HG03103 (cell line): Measurements from ENCODE around the gene MT4.

Experiments
- ATAC-seq: cut with Tn5 transposase; IDR thresholded peaks from one replicate; pipeline ENCODE4 v1.9.1; 2021; ENCODE audit warnings: low read depth; ENCODE audit not compliant: unreplicated experiment

MT4 gene

DNA sequence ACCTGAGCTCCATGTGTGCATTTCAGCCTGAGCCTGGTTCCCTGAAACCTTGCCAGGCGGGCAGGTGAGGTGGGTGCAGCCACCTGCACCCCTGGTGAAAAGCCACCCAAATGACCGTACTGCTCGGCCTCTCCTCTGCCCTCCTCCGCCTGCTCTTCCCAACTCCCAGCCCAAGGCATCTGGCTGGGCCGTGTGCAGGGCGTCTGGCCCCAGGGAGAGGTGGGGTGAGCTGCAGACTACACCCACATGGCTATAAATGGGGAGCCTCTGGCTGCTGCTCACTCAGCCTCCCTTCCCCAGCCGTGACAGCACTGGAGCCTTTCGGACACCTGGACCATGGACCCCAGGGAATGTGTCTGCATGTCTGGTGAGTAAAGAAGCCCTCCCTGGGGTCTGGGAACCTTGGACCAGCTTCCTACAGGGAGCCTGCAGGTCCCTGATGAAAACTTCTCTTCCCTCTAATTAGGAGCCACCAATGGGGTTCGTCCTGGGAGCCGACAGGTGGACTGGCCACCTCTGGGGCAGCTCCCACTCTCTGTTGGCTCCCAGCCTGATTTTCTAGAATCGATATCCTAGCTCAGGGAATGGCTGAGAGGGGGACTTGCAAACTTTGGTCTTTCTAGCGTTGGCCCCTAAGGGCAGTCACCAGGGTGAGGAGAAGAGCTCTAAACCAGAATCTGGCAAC lies at the start of gene MT4:
TSS of gene MT4 (plus strand) at position 281 of the 685 bp plus-strand sequence. CDS start at position 337, 56 bp downstream.
- no peak for ATAC-seq

DNA sequence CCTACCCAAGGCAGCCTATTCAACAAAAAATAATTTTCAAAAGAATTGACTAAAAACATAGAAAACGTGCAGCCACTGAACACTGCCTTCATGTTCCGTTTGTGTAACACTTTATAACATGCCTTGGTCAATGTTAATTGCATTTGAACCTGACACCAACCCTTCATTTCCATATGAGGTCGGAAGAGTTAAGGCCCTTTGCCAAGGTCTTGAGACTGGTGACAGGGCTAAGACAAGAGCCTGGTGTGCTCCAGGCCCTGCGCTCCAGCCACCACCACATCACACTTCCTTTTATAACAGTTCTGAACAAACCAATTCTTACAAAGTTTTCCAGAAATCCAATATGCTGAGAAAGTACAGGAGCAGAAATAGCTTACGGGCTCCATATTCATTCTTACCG lies 49.2 kb upstream of the MT4 start:
- ATAC-seq, result no peak

DNA sequence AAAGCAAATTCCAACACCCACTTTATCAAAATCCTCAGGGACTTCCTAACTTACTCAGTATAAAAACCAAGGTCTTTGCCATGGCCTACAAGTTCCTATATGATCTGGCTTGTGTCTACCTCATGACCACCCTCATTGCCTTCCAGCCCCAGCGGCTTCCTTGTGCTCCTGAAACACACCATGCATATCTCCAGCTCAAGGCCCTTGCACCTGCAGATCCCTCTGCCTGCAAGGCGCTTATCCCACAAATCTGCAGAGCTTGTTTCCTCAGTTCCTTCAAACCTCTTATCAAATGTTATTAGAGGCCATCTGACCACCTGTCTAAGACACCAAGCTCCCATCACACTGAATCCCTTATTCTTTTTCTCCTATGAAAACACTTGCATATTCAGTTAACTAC lies 47.7 kb upstream of the MT4 start:
- ATAC-seq, result no peak

DNA sequence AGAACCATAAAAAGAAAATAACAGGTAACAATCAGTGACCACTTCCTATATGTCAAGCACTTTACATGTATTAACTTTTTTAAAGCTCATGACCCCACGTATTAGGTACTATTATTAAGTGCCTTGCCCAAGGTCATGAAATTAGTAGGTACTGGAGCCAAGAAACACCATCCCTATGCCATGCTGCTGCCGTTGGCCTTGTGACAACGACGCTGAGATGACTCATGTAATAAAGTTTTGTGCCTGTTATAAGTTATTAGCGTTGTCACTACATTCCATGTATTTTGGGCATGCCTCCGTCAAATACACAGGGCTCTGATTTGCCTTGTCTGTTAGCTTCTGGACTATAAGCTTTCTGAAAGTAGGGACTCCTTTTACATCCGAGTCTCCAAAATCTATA lies 46.4 kb upstream of the MT4 start:
- ATAC-seq, result no peak

DNA sequence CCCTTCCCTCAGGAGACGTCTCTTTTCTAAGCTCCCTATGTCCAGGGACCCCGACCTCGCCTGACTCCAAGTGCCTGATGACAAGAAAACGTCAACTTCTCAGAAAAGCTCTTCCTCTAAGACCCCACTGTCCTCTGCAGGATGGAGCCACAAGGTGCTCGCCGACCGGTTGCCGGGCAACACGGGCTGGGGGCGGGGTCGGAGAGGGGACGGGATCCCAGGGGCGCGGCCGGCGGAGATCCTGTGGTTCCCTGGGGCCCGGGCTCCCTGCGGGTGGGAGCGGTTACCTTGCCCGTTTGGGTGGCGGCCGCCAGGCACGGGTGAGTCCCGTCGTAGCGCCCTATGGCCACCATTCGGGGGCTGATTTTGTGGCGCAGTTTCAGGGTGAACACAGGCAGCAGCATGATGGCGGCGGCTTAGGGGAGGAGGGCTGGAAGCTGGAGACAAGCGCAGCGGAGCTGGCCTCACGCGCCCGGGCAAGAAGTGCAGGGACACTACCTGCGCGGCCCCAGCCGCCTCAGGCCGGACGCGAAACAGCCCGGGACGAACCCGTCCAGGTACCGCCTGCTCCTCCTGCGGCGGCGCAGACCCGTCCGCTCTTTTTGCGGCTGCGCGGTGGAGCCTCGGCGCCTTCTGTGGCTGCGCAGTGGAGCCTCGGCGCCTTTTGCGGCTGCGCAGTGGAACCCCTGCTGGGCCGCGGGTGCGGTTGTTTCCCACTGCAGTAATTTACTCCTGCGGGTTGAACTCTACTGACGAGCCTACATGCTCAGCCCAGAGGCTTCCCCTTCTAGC lies 45.2 kb upstream of the MT4 start, which contains the start of gene BBS2:
TSS of gene BBS2 (minus strand) at position 566 of the 792 bp plus-strand sequence. CDS start at position 404, 162 bp downstream.
- ATAC-seq, result peak; percentile 66

DNA sequence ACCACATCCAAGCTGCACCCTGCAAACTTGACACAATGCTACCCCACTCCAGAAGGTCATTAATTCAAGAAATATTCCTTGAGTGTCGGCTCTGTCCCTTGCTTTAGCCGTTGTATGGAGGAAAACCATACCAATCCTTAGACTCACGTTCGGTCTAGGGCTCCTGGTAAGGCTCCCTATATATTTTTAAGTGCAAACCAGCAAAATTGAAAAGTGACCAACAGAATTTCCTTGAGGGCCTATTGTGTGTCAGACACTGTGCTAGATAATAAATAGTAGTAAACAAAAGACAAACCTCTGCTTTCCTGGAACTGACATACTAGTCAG lies 44.7 kb upstream of the MT4 start:
- no peak for ATAC-seq

DNA sequence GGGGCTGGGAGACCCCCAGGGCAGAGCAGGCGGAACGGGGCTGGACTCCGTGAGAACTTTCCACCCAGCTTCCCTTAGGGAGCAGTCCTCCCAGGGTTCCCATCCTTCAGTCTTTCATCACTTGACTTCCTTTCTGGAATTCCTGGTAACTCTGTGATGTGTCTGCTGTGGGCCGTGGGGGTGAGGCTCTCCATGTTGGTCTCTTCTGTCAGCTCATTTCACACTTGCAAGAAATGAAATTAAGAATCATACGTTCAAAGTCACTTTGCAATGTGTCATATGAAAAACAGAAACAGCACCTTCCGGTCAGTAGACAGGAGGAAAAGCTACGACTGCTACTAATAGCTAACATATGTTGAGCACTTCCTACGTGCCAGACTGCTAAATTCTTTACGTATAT lies 39.6 kb upstream of the MT4 start:
- ATAC-seq, result no peak

DNA sequence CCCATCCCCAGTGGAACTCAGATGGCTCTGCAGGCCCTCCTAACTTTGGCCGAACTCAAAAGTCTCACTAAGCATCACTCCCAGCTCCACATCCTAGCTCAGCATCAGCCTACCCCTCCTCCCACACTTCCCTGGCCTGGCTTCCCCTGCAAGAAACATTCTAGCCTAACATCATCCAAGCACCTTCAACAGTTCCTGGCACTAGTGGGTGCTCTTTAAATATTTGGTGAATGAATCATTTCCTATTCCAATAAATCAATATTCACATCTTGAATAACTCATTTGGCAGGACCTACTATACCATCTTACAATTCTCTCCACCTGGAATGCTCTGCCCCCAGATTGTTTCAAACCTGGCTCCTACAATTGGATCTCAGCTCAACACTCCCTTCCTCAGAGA lies 34.0 kb upstream of the MT4 start:
- ATAC-seq, result no peak

DNA sequence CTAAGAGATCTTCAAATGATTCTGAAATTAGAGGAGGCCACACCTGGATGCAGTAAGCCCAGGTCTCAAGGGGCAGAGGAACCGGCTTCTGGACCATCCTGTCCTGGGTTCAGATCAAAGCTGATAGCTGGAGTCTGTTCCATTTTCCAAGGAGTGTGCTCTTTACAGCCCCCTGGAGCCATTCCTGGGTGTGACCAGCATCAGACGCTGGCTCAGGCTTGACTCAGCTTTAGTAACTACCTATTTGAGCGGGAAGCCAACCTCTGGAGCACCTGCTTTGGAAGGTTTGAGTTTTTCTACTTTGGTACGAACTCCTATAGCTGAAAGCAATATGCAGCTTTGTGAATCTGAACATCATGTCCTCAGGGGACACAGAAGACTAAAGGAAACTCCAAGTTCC lies 32.2 kb upstream of the MT4 start:
- no peak for ATAC-seq

DNA sequence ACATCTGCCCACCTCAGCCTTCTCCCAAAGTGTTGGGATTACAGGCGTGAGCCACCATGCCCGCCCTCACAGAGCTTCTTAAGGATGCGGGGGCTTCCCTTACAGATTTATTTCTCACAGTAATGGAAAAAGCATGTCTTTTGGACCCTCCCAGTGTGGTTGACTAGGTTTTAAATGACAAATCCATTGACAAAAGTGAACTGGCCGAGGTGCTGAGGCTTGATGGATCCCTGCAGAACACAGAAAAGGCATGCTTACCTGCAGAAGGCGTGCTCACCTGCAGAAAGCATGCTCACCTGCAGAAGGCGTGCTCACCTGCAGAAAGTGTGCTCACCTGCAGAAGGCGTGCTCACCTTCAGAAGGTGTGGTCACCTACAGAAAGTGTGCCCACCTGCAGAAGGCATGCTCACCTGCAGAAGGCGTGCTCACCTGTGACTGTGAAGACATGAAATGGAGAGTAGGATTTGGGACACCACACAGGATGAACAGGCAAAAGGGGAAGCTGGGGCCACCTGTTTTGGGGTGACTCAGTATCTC lies 30.0 kb upstream of the MT4 start:
- no peak for ATAC-seq

DNA sequence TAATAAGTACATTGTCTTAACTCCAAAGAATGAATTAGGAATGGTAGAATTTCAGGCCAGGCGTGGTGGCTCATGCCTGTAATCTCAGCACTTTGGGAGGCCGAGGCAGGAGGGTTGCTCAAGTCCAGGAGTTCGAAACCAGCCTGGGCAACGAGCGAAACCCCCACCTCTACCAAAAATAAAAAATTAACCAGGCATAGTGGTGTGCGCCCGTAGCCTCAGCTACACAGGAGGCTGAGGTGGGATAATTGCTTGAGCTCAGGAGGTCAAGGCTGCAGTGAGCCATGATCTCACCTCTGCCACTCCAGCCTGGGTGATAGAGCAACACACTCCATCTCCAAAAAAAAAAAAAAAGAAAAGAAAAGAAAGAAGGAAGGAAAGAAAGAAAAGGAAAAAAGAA lies 26.5 kb upstream of the MT4 start:
- ATAC-seq, result no peak

DNA sequence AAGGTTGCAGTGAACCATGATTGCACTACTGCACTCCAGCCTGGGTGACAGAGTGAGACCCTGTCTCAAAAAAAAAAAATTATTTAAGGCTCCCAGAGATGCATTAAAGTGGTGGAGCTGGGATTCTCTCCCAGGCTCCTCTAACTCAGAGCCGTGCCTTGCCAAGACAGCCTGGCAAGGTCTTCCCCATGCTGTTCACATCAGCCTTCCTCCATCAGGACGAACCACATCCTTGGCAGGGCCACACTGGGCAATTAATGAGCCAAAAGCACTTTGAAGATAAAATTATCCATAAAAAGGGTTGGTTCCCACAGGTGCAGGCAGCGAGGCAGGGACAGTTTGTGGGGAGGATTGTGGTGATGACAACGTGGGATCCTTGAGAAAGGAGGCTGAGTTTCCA lies 25.2 kb upstream of the MT4 start:
- ATAC-seq, result no peak

DNA sequence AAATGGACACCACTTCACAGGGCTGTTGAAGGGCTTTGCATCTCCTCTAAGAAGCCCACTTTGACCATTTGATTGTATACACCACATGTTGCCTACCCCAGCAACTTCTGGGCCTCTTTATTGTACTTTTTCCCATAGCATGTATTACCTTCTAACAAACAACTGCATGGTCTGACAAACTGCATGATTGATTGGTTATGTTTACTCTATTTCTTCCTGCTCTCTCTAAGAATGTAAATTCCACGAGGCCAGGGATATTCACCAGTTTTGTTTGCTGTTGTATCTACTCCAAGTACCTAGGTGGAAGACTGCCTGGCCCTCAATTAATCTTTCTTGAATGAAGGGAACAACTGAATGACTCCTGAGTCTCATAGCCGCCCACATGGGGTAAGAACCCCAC lies 22.8 kb upstream of the MT4 start:
- ATAC-seq, result no peak

DNA sequence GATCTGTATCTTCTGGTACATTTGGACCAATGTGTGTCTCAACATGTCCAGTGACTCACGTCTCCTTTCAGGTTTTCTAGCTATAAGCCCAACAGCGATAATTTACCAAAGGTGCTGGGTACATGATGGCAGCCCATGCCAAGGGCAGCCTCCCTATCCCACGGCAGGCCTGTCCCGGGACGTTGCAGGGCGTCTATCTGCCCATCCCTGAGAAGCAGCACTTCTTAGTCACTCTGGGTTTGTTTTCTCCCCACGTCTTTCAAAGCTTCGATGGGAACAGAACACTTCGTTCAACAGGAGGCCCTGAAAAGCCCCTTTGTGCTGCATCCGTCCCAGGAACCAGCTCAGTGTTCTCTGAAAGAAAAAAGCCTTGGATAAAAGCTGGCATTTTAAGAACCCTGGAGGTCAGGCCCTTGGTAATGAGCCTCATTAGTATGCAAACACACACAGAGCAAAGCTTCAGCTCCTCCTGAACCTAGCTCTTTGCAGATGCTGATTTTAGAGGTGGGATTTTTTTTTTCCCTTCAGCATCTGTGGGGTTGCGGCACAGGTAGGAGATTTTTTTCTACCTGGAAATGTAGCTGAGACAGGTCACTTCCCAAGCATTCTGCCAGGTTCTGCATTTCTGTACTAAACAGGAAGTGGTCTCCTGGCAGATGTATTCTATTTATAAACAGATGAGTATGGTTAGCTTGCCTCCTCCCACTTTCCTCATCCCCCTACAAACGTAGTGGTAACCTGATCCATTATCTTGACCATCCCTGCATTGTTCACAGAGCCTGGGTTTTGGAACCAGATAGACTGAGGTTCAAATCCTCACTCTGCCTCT lies 17.5 kb upstream of the MT4 start:
- no peak for ATAC-seq

DNA sequence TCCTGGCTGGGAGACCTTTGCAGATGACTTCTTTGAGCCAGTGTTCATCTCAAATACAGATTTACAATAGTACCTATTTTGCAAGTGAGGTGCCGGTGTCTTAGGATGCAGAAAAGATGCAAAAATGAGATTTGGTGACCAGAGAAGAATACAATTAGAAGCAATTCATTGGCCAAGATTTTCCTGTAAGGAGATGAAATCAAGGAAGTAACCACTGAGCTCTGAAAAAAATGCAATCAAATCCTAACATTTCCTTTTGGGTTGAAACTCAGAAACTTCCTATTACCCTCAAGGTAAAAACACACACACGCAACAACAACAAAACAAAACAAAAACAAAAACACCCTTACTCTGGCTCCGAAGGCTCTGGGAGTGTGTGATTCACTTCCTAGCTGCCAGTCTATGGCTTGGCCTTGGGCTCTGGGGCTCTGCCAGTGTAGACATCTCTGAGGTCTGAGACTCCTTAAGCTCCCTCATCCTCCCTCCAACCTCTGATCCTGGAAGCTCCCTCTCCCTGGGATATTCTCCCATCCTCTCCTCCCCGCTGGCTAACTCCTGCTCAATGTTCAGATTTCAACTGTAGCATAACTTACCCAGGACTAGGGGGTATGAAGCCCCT lies 16.8 kb upstream of the MT4 start:
- no peak for ATAC-seq

DNA sequence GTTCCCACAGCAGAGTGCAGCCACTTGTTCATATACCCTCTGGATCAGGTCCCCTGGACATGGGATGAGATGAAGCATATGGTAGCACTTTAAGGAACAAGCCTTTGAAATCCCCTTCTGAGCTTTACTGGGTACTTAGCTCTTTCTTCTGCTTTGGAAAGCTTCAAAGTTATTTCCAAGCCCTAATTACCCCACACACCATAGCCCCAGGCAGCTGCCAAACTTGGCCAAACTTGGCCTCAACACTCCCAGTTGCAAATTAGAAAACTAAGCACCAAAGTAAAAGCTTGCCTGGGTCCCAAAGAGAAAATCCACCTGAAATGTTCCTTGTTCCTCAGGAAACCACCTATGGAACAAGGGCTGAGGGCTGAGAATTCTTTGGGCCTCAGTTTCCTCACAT lies 15.7 kb upstream of the MT4 start:
- no peak for ATAC-seq

DNA sequence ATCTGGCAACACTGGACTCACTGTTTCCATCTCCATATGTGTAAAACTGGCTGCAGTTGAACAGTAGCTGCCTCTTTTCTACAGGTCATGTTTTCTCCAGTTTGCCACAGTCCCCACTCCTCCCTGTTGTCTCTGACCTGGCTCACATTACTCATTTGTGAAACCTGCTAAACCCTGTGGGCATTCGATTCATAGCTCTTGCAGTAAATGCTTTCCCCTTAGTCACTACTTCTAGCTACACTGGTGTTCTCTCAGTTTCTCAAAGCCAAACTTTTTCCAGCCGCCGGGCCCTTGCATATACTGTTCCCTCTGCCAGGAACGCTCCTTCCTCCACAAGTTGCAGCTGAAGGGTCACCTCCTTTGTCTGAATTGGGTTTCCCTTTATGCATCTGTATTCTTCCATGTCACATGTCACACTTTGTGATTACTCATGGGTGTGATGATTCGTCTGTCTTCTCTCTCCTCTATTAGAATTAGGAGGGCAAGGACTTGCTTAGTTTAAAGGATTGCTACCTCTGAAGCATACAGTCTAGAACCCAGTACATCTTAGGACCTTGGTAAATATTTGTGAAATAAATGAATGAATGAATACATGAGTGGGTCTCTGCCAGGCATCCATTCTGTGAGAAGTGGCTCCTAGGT lies 15.0 kb upstream of the MT4 start:
- ATAC-seq, result no peak

DNA sequence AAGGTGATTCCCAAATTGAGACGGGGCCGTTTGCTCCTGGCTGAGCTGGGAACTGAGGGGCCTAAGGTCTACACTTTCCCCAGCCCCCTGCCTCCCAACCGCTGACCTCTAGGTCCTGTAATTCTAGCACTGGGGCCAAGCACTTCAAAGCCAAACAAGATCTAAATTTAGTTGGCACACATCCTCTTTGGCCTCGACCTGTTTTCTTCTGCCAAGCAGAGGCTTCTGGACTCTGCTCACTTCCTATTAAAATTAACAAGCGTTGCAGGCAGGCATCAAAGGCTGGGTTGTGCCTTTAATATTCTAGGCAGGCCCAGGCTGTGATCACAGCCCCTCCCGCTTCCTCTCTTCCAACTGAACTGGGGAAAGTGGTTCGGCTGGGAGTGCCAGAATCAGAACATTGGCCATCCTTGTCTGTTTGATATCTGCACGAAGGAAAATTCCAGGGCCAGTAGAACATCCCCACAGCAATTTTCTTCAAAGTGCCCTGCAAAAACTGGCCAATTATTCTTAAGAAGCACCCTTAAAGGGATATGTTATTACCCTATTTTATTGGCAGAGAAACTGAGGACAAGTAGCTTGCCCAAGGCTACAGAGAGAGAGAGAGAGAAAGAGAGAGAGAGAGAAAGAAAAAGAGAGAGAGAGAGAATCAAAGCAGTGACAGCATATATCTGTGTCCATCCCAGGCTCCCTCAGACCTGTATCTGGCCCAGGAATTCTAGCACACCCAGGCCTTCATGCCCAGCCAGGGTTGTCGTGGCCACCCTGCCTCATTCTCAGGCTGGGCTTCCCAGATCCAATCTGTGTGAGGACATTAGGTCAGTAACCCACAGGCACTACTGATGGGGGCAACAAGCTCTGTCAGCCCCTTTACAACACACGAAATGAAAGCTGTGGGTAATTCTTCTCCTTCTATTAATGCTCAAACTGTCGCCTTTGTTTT lies 12.8 kb upstream of the MT4 start:
- no peak for ATAC-seq

DNA sequence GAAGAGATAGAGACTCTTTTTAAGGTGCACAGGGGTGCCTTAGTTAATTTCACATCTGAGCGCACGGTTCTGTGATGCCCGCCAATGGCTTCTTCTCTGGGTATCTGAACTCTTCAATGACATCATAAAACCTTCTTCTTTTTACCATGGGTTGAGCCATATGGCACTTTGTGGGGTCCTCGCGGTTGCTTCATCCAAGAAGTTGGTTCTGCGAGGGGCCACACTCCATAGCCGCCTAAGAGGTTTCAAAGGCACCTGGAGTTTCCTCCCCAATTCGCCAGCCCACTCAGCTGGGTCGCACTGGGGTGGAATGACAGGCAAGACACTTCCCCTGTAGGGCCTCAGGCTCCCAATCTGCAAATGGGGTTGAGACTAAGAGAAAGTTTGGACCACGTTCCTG lies 10.4 kb upstream of the MT4 start:
- ATAC-seq, result no peak
